Mesenchymal stem cell (in vitro differentiated cells and primary cell): ENCODE measurements around the gene ZNF407.
A peak's percentile ranks its signal among the peaks of the same experiment; 100 is the strongest.

Source experiments
- DNase-seq: peaks from one replicate; pipeline ENCODE4 v3.0.0-alpha.2; 2013
- H2AFZ ChIP-seq: one replicate; pipeline ENCODE4 v1.6.1; 2013; ENCODE audit warnings: low read depth, mild to moderate bottlenecking, control low read depth, inconsistent platforms, low read length, moderate library complexity
- H2AK5ac ChIP-seq: 2 replicates; pipeline ENCODE4 v1.6.1; 2013; ENCODE audit warnings: low read length, moderate library complexity, mild to moderate bottlenecking, inconsistent platforms; ENCODE audit not compliant: severe bottlenecking
- H2BK120ac ChIP-seq: one replicate; pipeline ENCODE4 v1.6.1; 2013; ENCODE audit warnings: low read depth, mild to moderate bottlenecking, inconsistent platforms, low read length, moderate library complexity
- H2BK12ac ChIP-seq, 2 experiments: one replicate each; pipeline ENCODE4 v1.6.1; 2013; ENCODE audit warnings: inconsistent platforms in 2 of 2, low read length in 2 of 2, mild to moderate bottlenecking in 2 of 2, moderate library complexity in 2 of 2, control low read depth in 1 of 2
- H2BK15ac ChIP-seq: one replicate; pipeline ENCODE4 v1.6.1; 2013; ENCODE audit warnings: mild to moderate bottlenecking, low read depth, inconsistent platforms; ENCODE audit not compliant: poor library complexity, severe bottlenecking
- H2BK5ac ChIP-seq: 2 replicates; pipeline ENCODE4 v1.6.1; 2013; ENCODE audit warnings: low read depth, mild to moderate bottlenecking, low read length, control low read depth, inconsistent platforms; ENCODE audit not compliant: poor library complexity, severe bottlenecking
- H3K14ac ChIP-seq, 2 experiments: one replicate each; pipeline ENCODE4 v1.6.1; 2013; ENCODE audit warnings: inconsistent platforms in 2 of 2, low read length in 2 of 2, control low read depth in 1 of 2, mild to moderate bottlenecking in 1 of 2, moderate library complexity in 1 of 2
- H3K18ac ChIP-seq, 2 experiments: one replicate each; pipeline ENCODE4 v1.6.1; 2013; ENCODE audit warnings: inconsistent platforms in 2 of 2, low read length in 2 of 2, control low read depth in 1 of 2, low read depth in 1 of 2, mild to moderate bottlenecking in 1 of 2
- H3K23ac ChIP-seq, 2 experiments: one replicate each; pipeline ENCODE4 v1.6.1; 2013; ENCODE audit warnings: inconsistent platforms in 2 of 2, low read length in 2 of 2, mild to moderate bottlenecking in 2 of 2, moderate library complexity in 2 of 2, control low read depth in 1 of 2
- H3K27ac ChIP-seq: 2 replicates; pipeline ENCODE4 v1.5.1; 2013; ENCODE audit warnings: mild to moderate bottlenecking, moderate library complexity, low read length, control low read depth, inconsistent platforms; ENCODE audit not compliant: poor library complexity, severe bottlenecking
- H3K27me3 ChIP-seq, 2 experiments: 2 replicates each; pipeline versions ENCODE4 v1.6.1 to v1.7.0; 2013; ENCODE audit warnings: low read length in 2 of 2, mild to moderate bottlenecking in 2 of 2, moderate library complexity in 2 of 2, control low read depth in 1 of 2, inconsistent platforms in 1 of 2; ENCODE audit not compliant: control insufficient read depth in 1 of 2, insufficient read depth in 1 of 2
- H3K36me3 ChIP-seq, 2 experiments: 2 replicates each; pipeline versions ENCODE4 v1.6.1 to v1.7.0; 2013; ENCODE audit warnings: low read length in 2 of 2, control low read depth in 1 of 2, inconsistent platforms in 1 of 2, low read depth in 1 of 2, mild to moderate bottlenecking in 1 of 2; ENCODE audit not compliant: insufficient read depth in 2 of 2, control insufficient read depth in 1 of 2
- H3K4ac ChIP-seq, 2 experiments: one replicate each; pipeline ENCODE4 v1.6.1; 2013; ENCODE audit warnings: inconsistent platforms in 2 of 2, low read length in 2 of 2, mild to moderate bottlenecking in 2 of 2, moderate library complexity in 2 of 2, control low read depth in 1 of 2, low read depth in 1 of 2
- H3K4me1 ChIP-seq: 2 replicates; pipeline ENCODE4 v1.6.1; 2013; ENCODE audit warnings: low read depth, low read length, control low read depth; ENCODE audit not compliant: control insufficient read depth, insufficient read depth
- H3K4me2 ChIP-seq: 2 replicates; pipeline ENCODE4 v1.6.1; 2013; ENCODE audit warnings: low read length, mild to moderate bottlenecking, inconsistent platforms; ENCODE audit not compliant: poor library complexity, severe bottlenecking
- H3K4me3 ChIP-seq, 2 experiments: 2 replicates each; pipeline versions ENCODE4 v1.5.1 to v1.7.0; 2013; ENCODE audit warnings: low read length in 2 of 2, mild to moderate bottlenecking in 2 of 2, control low read depth in 1 of 2, low read depth in 1 of 2; ENCODE audit not compliant: insufficient read depth in 1 of 2
- H3K79me1 ChIP-seq: replicated peaks from 2 replicates; pipeline ENCODE4 v1.6.1; 2013; ENCODE audit warnings: mild to moderate bottlenecking, control low read depth, low read length, inconsistent platforms; ENCODE audit not compliant: poor library complexity, severe bottlenecking
- H3K9ac ChIP-seq: 2 replicates; pipeline ENCODE4 v1.7.0; 2013; ENCODE audit warnings: mild to moderate bottlenecking, low read length, moderate library complexity
- H3K9me3 ChIP-seq: 2 replicates; pipeline ENCODE4 v1.7.0; 2013; ENCODE audit warnings: mild to moderate bottlenecking, low read length; ENCODE audit not compliant: control insufficient read depth
- H4K8ac ChIP-seq: one replicate; pipeline ENCODE4 v1.6.1; 2013; ENCODE audit warnings: inconsistent platforms, mild to moderate bottlenecking, low read length, moderate library complexity
- H4K91ac ChIP-seq: one replicate; pipeline ENCODE4 v1.6.1; 2013; ENCODE audit warnings: mild to moderate bottlenecking, low read length, inconsistent platforms
- WGBS: methylation state at CpG from one replicate; pipeline ENCODE4 v1.1.7; 2013; ENCODE audit warnings: mixed read lengths; 5-methylcytosine and 5-hydroxymethylcytosine counted together

Gene ZNF407

GRCh38 chr18:75070235-75070624 lies 472.6 kb downstream of the ZNF407 start:
- peak overlapping the region in 1 of 2 experiments; percentile 69 for H2BK12ac ChIP-seq
- no peak for DNase-seq
- H3K4me2 ChIP-seq: no peak overlapping the region
- no peaks in the 10 kb centered on the region for H3K9me3 ChIP-seq
- 90% methylated on average over 16 of the region's 16 CpGs for WGBS
- H3K9ac ChIP-seq: no peak overlapping the region
- H2AK5ac ChIP-seq: peak overlapping the region; percentile 40
- H2BK120ac ChIP-seq: no peak overlapping the region
- H3K27ac ChIP-seq: peak overlapping the region; percentile 24
- peak overlapping the region; percentile 15 to 21 for H3K4ac ChIP-seq
- no peaks in the 10 kb centered on the region for H3K79me1 ChIP-seq
- H3K4me3 ChIP-seq: no peak overlapping the region
- H3K4me1 ChIP-seq: peaks cover 10% of the 10 kb centered on the region
- H3K18ac ChIP-seq: peak overlapping the region in 1 of 2 experiments; percentile 54
- H3K36me3 ChIP-seq: peaks cover 0 to 2% of the 10 kb centered on the region in 2 experiments
- no peak overlapping the region for H2BK5ac ChIP-seq
- H3K14ac ChIP-seq: no peak overlapping the region
- no peak overlapping the region for H4K91ac ChIP-seq
- H2AFZ ChIP-seq: no peak overlapping the region
- H4K8ac ChIP-seq: peak overlapping the region; percentile 69
- no peaks in the 10 kb centered on the region for H3K27me3 ChIP-seq
- peak overlapping the region; percentile 36 for H2BK15ac ChIP-seq
- H3K23ac ChIP-seq: no peak overlapping the region

- no peaks in the 10 kb centered on the region for H3K79me1 ChIP-seq
These were observed 473.2 kb downstream of the ZNF407 start for GRCh38 chr18:75070625-75071483.

GRCh38 chr18:75071484-75071785 lies 473.8 kb downstream of the ZNF407 start:
- H2BK120ac ChIP-seq: no peak overlapping the region
- 91% methylated on average over 9 of the region's 9 CpGs for WGBS
- no peak overlapping the region for H2BK15ac ChIP-seq
- peaks cover 3% of the 10 kb centered on the region for H3K9me3 ChIP-seq
- no peak overlapping the region for H3K9ac ChIP-seq
- peak overlapping the region; percentile 76 for H4K8ac ChIP-seq
- no peak overlapping the region for H2AK5ac ChIP-seq
- no peak overlapping the region for H3K4ac ChIP-seq
- peak overlapping the region; percentile 38 to 49 for H3K18ac ChIP-seq
- H3K23ac ChIP-seq: no peak overlapping the region
- no peak overlapping the region for H3K4me2 ChIP-seq
- H2BK5ac ChIP-seq: no peak overlapping the region
- H3K4me3 ChIP-seq: no peak overlapping the region
- H3K79me1 ChIP-seq: no peaks in the 10 kb centered on the region
- H3K14ac ChIP-seq: peak overlapping the region in 1 of 2 experiments; percentile 13
- peak overlapping the region; percentile 47 for H4K91ac ChIP-seq
- H3K36me3 ChIP-seq: no peaks in the 10 kb centered on the region
- H3K27me3 ChIP-seq: no peaks in the 10 kb centered on the region
- no peak overlapping the region for H2AFZ ChIP-seq
- no peak overlapping the region for H3K27ac ChIP-seq
- DNase-seq: no peak
- peaks cover 10% of the 10 kb centered on the region for H3K4me1 ChIP-seq
- H2BK12ac ChIP-seq: peak overlapping the region in 1 of 2 experiments; percentile 45

More at GRCh38 chr18:75070625-75071483, 473.2 kb downstream of the ZNF407 start:
- Histone ChIP-seq H4K91ac (peak overlapping the region; percentile 47), H2BK120ac (no peak overlapping the region), H2AK5ac (peak overlapping the region; percentile 40), H3K27me3 (no peaks in the 10 kb centered on the region), H3K23ac (no peak overlapping the region), H4K8ac (peak overlapping the region; percentile 83), H3K4me2 (peak overlapping the region; percentile 6), H3K9me3 (no peaks in the 10 kb centered on the region), H3K4ac (peak overlapping the region; percentile 15 to 29), H2BK12ac (peak overlapping the region in 1 of 2 experiments; percentile 69), H3K4me1 (peaks cover 10% of the 10 kb centered on the region), H3K14ac (peak overlapping the region in 1 of 2 experiments; percentile 13), H2AFZ (no peak overlapping the region), H3K36me3 (no peaks in the 10 kb centered on the region), H3K4me3 (no peak overlapping the region), H2BK15ac (no peak overlapping the region), H3K18ac (peak overlapping the region; percentile 50 to 54), H3K9ac (no peak overlapping the region), H2BK5ac (no peak overlapping the region), H3K27ac (peak overlapping the region; percentile 37)
- 47% methylated on average over 21 of the region's 22 CpGs for WGBS
- DNase-seq: peak; percentile 75

GRCh38 chr18:75071866-75072671 lies 474.4 kb downstream of the ZNF407 start:
- Histone ChIP-seq H2AK5ac (no peak overlapping the region), H2BK5ac (no peak overlapping the region), H3K36me3 (no peaks in the 10 kb centered on the region), H3K4ac (no peak overlapping the region), H2BK120ac (no peak overlapping the region), H3K9ac (no peak overlapping the region), H3K14ac (no peak overlapping the region), H3K23ac (no peak overlapping the region), H4K91ac (no peak overlapping the region), H2BK15ac (no peak overlapping the region), H3K18ac (no peak overlapping the region), H3K4me1 (peaks cover 10% of the 10 kb centered on the region), H3K4me2 (no peak overlapping the region), H3K79me1 (no peaks in the 10 kb centered on the region), H3K4me3 (no peak overlapping the region), H2AFZ (no peak overlapping the region), H3K27ac (no peak overlapping the region), H4K8ac (no peak overlapping the region), H3K27me3 (no peaks in the 10 kb centered on the region), H2BK12ac (no peak overlapping the region), H3K9me3 (peaks cover 10% of the 10 kb centered on the region)
- WGBS: 97% methylated on average over 27 of the region's 28 CpGs
- no peak for DNase-seq
